ENCODE results near the gene ZNF709. TPM values are rescaled to one million over a fixed set of nuclear protein-coding genes. Genes with fewer than 3 reads are reported as not detected.
A peak's percentile ranks its signal among the peaks of the same experiment; 100 is the strongest.
"Not testable (repeated sequence)": the region's sequence is repeated elsewhere in the genome, so short reads cannot be mapped to it uniquely, and the experiment has no call there.

The ZNF709 gene
- total RNA-seq, 1 donor from 2014 or later, result 8.9 TPM

DNA sequence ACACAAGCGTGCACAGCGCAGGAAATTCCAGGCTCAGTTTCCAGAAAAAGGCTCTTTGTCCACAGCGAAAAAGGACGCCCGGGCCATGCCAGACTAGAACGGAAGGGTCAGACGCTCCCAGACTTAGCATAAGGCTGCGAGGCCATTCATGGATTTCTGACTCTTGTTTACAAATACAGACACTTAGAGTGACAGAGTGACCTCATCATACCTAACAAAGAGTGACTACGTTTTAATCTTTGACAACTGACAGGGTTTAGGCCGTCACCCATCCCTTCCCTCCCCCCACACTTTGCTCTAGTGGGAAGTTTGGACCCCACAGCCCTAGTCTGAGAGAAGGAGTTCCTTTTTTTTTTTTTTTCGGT, 418 bp upstream of the ZNF709 start:
- Mint-ChIP-seq H3K36me3 (peaks cover 4% of the 10 kb centered on the region), H3K4me3 (peak overlapping the region; percentile 94), H3K4me1 (peaks cover 26% of the 10 kb centered on the region), H3K9me3 (no peaks in the 10 kb centered on the region), H3K27me3 (ENCODE audit: low read depth) (no peaks in the 10 kb centered on the region), H3K27ac (peak overlapping the region; percentile 97)
- DNase-seq (ENCODE audit: low spot score in 2 of 2, unreplicated experiment in 2 of 2), result no peak
- TF ChIP-seq, protein P1, sequence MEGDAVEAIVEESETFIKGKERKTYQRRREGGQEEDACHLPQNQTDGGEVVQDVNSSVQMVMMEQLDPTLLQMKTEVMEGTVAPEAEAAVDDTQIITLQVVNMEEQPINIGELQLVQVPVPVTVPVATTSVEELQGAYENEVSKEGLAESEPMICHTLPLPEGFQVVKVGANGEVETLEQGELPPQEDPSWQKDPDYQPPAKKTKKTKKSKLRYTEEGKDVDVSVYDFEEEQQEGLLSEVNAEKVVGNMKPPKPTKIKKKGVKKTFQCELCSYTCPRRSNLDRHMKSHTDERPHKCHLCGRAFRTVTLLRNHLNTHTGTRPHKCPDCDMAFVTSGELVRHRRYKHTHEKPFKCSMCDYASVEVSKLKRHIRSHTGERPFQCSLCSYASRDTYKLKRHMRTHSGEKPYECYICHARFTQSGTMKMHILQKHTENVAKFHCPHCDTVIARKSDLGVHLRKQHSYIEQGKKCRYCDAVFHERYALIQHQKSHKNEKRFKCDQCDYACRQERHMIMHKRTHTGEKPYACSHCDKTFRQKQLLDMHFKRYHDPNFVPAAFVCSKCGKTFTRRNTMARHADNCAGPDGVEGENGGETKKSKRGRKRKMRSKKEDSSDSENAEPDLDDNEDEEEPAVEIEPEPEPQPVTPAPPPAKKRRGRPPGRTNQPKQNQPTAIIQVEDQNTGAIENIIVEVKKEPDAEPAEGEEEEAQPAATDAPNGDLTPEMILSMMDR (IDR thresholded peaks at IDR 0.05; ENCODE audit: unreplicated experiment), result no peak

DNA sequence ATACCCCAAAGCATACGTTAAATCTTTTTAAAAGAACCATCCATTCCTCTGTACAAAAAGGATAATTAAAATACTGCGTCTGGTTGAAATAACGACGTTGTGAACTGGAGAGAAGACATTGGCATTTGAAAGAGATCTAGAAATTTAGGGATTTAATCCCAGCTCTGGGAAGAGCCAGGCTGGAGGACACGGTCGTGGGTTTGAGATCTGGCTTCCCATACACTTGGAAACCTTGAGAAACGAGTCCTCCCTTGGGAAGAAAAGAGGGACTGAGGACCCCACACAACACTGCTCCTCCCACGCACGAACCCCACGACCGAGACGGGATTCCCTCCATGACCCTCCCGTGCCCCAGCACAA, 625 bp downstream of the ZNF709 start:
- Mint-ChIP-seq H3K4me1 (peaks cover 26% of the 10 kb centered on the region), H3K27me3 (ENCODE audit: low read depth) (no peaks in the 10 kb centered on the region), H3K9me3 (no peaks in the 10 kb centered on the region), H3K27ac (peak overlapping the region; percentile 82), H3K4me3 (peak overlapping the region; percentile 94), H3K36me3 (peaks cover 4% of the 10 kb centered on the region)
- TF ChIP-seq, protein P1 (IDR thresholded peaks at IDR 0.05; ENCODE audit: unreplicated experiment), result no peak
- DNase-seq (ENCODE audit: low spot score in 2 of 2, unreplicated experiment in 2 of 2), result no peak

DNA sequence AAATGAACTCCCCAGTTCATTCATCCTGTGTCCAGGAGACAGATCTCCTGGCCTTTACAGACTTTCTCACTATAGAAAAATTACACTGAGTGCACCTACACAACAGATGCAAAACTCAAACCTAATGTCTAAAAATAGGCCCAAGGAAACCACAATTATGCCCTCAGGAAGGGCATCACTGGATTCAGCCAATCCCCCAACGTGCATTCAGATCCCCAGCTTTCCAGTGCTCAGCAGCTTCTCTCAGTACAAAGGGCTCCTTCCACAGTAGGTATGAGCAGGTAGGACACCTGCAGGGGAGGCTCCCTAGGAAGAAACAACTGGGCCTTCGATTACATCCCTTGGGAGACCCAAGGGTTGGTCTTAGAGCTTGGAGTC, 2.1 kb downstream of the ZNF709 start:
- Mint-ChIP-seq H3K4me3 (peak overlapping the region; percentile 28), H3K9me3 (no peaks in the 10 kb centered on the region), H3K4me1 (peaks cover 26% of the 10 kb centered on the region), H3K27me3 (ENCODE audit: low read depth) (no peaks in the 10 kb centered on the region), H3K27ac (peak overlapping the region; percentile 39), H3K36me3 (peaks cover 4% of the 10 kb centered on the region)
- DNase-seq (ENCODE audit: low spot score in 2 of 2, unreplicated experiment in 2 of 2), result no peak
- TF ChIP-seq, protein P1 (IDR thresholded peaks at IDR 0.05; ENCODE audit: unreplicated experiment), result no peak

DNA sequence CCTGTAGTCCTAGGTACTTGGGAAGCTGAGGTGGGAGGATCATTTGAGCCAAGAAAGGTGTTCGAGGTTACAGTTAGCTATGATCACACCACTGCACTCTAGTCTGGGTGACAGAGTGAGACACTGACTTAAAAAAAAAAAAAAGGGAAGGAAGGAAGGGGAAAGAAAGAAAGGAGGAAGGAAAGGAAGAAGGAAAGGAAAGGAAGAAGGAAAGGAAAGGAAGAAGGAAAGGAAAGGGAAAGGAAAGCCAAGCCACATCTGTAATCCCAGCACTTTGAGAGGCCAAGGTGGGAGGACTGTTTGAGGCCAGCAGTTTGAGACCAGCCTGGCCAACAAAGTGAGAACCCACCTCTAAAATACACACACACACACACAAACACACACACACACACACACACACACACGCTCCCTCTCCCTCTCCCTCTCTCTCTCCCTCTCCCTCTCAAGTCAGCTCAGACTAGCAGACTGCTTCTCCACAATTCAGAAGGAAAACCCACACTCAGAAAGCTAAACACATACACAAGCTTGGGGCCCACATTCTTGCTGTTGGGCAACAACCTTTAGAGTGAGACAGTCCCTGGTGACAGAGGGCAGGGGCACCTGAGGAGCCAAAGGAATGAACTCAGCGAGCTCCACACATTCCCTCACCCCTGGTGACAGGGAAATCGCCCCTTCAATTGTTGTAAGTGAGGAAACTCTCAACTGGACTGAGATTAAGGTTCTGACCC, 2.7 kb downstream of the ZNF709 start:
- H3K27ac Mint-ChIP-seq, result peak overlapping the region; percentile 87
- peak overlapping the region; percentile 37 for H3K4me3 Mint-ChIP-seq
- H3K36me3 Mint-ChIP-seq, result peaks cover 4% of the 10 kb centered on the region
- no peak for DNase-seq (ENCODE audit: low spot score in 2 of 2, unreplicated experiment in 2 of 2)
- H3K4me1 Mint-ChIP-seq, result peaks cover 26% of the 10 kb centered on the region
- H3K9me3 Mint-ChIP-seq, result no peaks in the 10 kb centered on the region
- TF ChIP-seq, protein P1 (IDR thresholded peaks at IDR 0.05; ENCODE audit: unreplicated experiment), result no peak
- no peaks in the 10 kb centered on the region for H3K27me3 Mint-ChIP-seq (ENCODE audit: low read depth)

DNA sequence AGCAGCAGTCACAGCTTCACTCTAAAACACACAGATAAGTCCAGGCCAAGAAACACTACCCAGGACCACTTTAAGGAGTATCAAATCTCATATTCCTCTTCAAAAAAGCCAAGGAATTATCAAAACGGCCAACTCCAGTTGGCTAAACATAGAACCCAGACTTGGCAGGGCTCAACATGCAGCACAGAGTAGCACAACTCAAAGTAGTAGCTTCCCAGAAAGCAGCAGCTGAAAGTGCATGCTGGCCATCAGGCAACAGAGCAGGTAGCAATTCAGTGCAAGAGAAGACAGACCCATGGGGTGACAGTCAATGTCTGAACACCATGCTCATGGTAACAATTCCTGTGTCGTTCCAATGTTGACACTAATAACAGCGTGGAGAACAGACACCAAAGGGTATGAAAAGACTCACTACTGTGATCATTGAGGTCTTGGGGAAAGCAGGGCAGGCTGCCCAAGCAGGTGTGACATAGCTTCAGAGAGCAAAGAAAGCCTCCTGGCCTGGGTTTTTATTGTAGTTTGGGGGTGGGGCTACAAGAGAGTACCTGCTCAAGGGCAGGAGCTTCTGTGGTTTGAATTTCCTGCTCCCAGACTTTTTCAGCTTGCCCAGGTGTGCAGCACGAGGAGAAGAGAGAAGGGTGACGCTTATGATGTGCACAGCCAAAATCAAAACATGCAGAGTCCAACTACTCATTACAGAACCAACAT, 6.2 kb downstream of the ZNF709 start:
- Mint-ChIP-seq H3K9me3 (peaks cover 17% of the 10 kb centered on the region), H3K27me3 (ENCODE audit: low read depth) (no peaks in the 10 kb centered on the region), H3K36me3 (peaks cover 23% of the 10 kb centered on the region), H3K4me1 (peaks cover 13% of the 10 kb centered on the region), H3K4me3 (no peak overlapping the region), H3K27ac (no peak overlapping the region)
- no peak for DNase-seq (ENCODE audit: low spot score in 2 of 2, unreplicated experiment in 2 of 2)
- TF ChIP-seq, protein P1 (IDR thresholded peaks at IDR 0.05; ENCODE audit: unreplicated experiment), result no peak

DNA sequence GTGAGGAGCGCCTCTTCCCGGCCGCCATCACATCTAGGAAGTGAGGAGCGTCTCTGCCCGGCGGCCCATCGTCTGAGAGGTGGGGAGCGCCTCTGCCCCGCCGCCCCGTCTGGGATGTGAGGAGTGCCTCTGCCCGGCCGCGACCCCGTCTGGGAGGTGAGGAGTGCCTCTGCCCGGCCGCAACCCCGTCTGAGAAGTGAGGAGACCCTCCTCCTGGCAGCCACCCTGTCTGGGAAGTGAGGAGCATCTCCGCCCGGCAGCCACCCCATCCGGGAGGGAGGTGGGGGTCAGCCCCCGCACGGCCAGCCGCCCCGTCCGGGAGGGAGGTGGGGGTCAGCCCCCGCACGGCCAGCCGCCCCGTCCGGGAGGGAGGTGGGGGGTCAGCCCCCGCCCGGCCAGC, 17.0 kb downstream of the ZNF709 start:
- not testable (repeated sequence) for H3K27me3 Mint-ChIP-seq (ENCODE audit: low read depth); DNase-seq (ENCODE audit: low spot score in 2 of 2, unreplicated experiment in 2 of 2); H3K4me1 Mint-ChIP-seq; H3K27ac Mint-ChIP-seq; H3K4me3 Mint-ChIP-seq
- Mint-ChIP-seq H3K36me3 (peaks cover 73% of the 10 kb centered on the region), H3K9me3 (peaks cover 41% of the 10 kb centered on the region)
